WTC11 (cell line): Measurements from ENCODE around the gene EVA1A. TPM values are rescaled to one million over a fixed set of nuclear protein-coding genes. Genes with fewer than 3 reads are reported as not detected.

ENCODE experiments used
- ATAC-seq: fragments of 200-7000 bp; cut with Tn5 transposase; 2 replicates; pipeline ENCODE4 v1.10.0; 2021; ENCODE audit warnings: mild to moderate bottlenecking, moderate library complexity
- CTCF ChIA-PET: fragments of 300-600 bp; sonication (Branson Sonifier 250); formaldehyde crosslinking; loops from one replicate; lab custom pipeline; 2021; ENCODE audit warnings: antibody characterized with exemption; lab: Charles Lee
- POLR2A ChIA-PET: fragments of 350-600 bp; sonication (Branson Sonifier 250); formaldehyde crosslinking; loops from one replicate; lab custom pipeline; 2021; ENCODE audit warnings: antibody characterized with exemption; lab: Charles Lee
- DNase-seq: peaks from one replicate; pipeline ENCODE4 v3.0.0; 2021; ENCODE audit warnings: low spot score
- H3K27ac Mint-ChIP-seq: 2 replicates; pipeline ENCODE4 v1.8.0; 2021; ENCODE audit warnings: mixed read lengths
- H3K27me3 Mint-ChIP-seq: 2 replicates; pipeline ENCODE4 v1.8.0; 2021; ENCODE audit warnings: low read depth, mild to moderate bottlenecking, moderate library complexity, mixed read lengths
- H3K36me3 Mint-ChIP-seq: 2 replicates; pipeline ENCODE4 v1.8.0; 2021; ENCODE audit warnings: mixed read lengths
- H3K4me1 Mint-ChIP-seq: 2 replicates; pipeline ENCODE4 v1.8.0; 2022; ENCODE audit warnings: mixed read lengths
- H3K4me3 Mint-ChIP-seq: 2 replicates; pipeline ENCODE4 v1.8.0; 2021; ENCODE audit warnings: mild to moderate bottlenecking, moderate library complexity, mixed read lengths
- H3K9me3 Mint-ChIP-seq: 2 replicates; pipeline ENCODE4 v1.8.0; 2021; ENCODE audit warnings: mixed read lengths
- AFF4 ChIP-seq: sonication (generic); formaldehyde crosslinking; IDR thresholded peaks from 2 replicates; pipeline ENCODE4 v1.8.1; 2023; ENCODE audit warnings: mild to moderate bottlenecking, missing genetic modification reagents, borderline replicate concordance
- CREM ChIP-seq: sonication (generic); formaldehyde crosslinking; IDR thresholded peaks from 2 replicates; pipeline ENCODE4 v1.8.1; 2022; ENCODE audit warnings: mild to moderate bottlenecking, missing genetic modification reagents, moderate library complexity
- ELF4 ChIP-seq: sonication (generic); formaldehyde crosslinking; IDR thresholded peaks from 2 replicates; pipeline ENCODE4 v1.8.1; 2022; ENCODE audit warnings: low read depth, mild to moderate bottlenecking, moderate library complexity, missing genetic modification reagents
- IRF2 ChIP-seq: sonication (generic); formaldehyde crosslinking; IDR thresholded peaks from 2 replicates; pipeline ENCODE4 v1.8.0; 2022; ENCODE audit warnings: low read depth, missing genetic modification reagents, borderline replicate concordance
- KAT7 ChIP-seq: sonication (generic); formaldehyde crosslinking; IDR thresholded peaks from 2 replicates; pipeline ENCODE4 v1.8.1; 2023; ENCODE audit warnings: missing genetic modification reagents, mild to moderate bottlenecking, borderline replicate concordance
- NFATC4 ChIP-seq: fragments of 250-450 bp; sonication (Bioruptor Pico); IDR thresholded peaks from 2 replicates; pipeline ENCODE4 v1.9.0; 2021; ENCODE audit warnings: mild to moderate bottlenecking
- NR1H2 ChIP-seq: sonication (generic); formaldehyde crosslinking; IDR thresholded peaks from 2 replicates; pipeline ENCODE4 v1.9.0; 2021; ENCODE audit warnings: mild to moderate bottlenecking, moderate library complexity, missing genetic modification reagents
- OVOL2 ChIP-seq: fragments of 250-450 bp; sonication (Bioruptor Pico); IDR thresholded peaks from 2 replicates; pipeline ENCODE4 v1.9.0; 2021; ENCODE audit warnings: mild to moderate bottlenecking, borderline replicate concordance
- RORB ChIP-seq: fragments of 250-450 bp; sonication (Bioruptor Pico); IDR thresholded peaks from 2 replicates; pipeline ENCODE4 v1.9.0; 2021; ENCODE audit warnings: mild to moderate bottlenecking
- SMAD4 ChIP-seq: sonication (generic); formaldehyde crosslinking; IDR thresholded peaks from 2 replicates; pipeline ENCODE4 v1.8.0; 2022; ENCODE audit warnings: mild to moderate bottlenecking, missing genetic modification reagents
- SP1 ChIP-seq: sonication (generic); formaldehyde crosslinking; conservative IDR thresholded peaks from 2 replicates; pipeline ENCODE4 v1.8.1; 2022; ENCODE audit warnings: missing genetic modification reagents
- TEAD4 ChIP-seq: sonication (generic); formaldehyde crosslinking; IDR thresholded peaks from 2 replicates; pipeline ENCODE4 v1.8.0; 2022; ENCODE audit warnings: mild to moderate bottlenecking, missing genetic modification reagents
- TP53 ChIP-seq: sonication (generic); formaldehyde crosslinking; IDR thresholded peaks from 2 replicates; pipeline ENCODE4 v1.8.1; 2023; ENCODE audit warnings: mild to moderate bottlenecking, missing genetic modification reagents
- ZBTB43 ChIP-seq: sonication (generic); formaldehyde crosslinking; IDR thresholded peaks from 2 replicates; pipeline ENCODE4 v1.8.1; 2023; ENCODE audit warnings: mild to moderate bottlenecking, missing genetic modification reagents
- ZNF121 ChIP-seq: sonication (generic); formaldehyde crosslinking; IDR thresholded peaks from 2 replicates; pipeline ENCODE4 v1.8.0; 2023; ENCODE audit warnings: missing genetic modification reagents
- ZNF138 ChIP-seq: sonication (generic); formaldehyde crosslinking; conservative IDR thresholded peaks from 2 replicates; pipeline ENCODE4 v1.8.1; 2022; ENCODE audit warnings: mild to moderate bottlenecking, moderate library complexity, missing genetic modification reagents
- ZNF219 ChIP-seq: sonication (generic); formaldehyde crosslinking; IDR thresholded peaks from 2 replicates; pipeline ENCODE4 v1.8.0; 2023; ENCODE audit warnings: missing genetic modification reagents, mild to moderate bottlenecking, borderline replicate concordance
- ZNF232 ChIP-seq: sonication (generic); formaldehyde crosslinking; IDR thresholded peaks from 2 replicates; pipeline ENCODE4 v1.8.0; 2022; ENCODE audit warnings: mild to moderate bottlenecking, missing genetic modification reagents
- total RNA-seq: library from RNA; stranded (reverse); gene quantifications from 3 replicates; pipeline ENCODE4 v1.2.3, GENCODE V29; 2021
- TF ChIP-seq, protein P1 (sequence below): fragments of 200-600 bp; IDR thresholded peaks from 2 replicates; pipeline ENCODE4 v1.8.0; 2022; ENCODE audit warnings: antibody characterized with exemption
- TF ChIP-seq, protein P2 (sequence below): sonication (generic); formaldehyde crosslinking; IDR thresholded peaks from 2 replicates; pipeline ENCODE4 v1.8.0; 2022; ENCODE audit warnings: mild to moderate bottlenecking, missing genetic modification reagents
- TF ChIP-seq, protein P3 (sequence below): fragments of 250-450 bp; sonication (Bioruptor Pico); IDR thresholded peaks from 2 replicates; pipeline ENCODE4 v1.9.0; 2021; ENCODE audit warnings: moderate library complexity, mild to moderate bottlenecking, inconsistent platforms, borderline replicate concordance
- TF ChIP-seq, protein P4 (sequence below): fragments of 250-450 bp; sonication (Bioruptor Pico); conservative IDR thresholded peaks from 2 replicates; pipeline ENCODE4 v1.9.0; 2021; ENCODE audit warnings: mild to moderate bottlenecking
- TF ChIP-seq, protein P5 (sequence below): sonication (generic); formaldehyde crosslinking; IDR thresholded peaks from 2 replicates; pipeline ENCODE4 v1.8.0; 2022; ENCODE audit warnings: mild to moderate bottlenecking, missing genetic modification reagents

Gene EVA1A
- total RNA-seq, 1 experiment from 2014 or later: 4.1 TPM

DNA sequence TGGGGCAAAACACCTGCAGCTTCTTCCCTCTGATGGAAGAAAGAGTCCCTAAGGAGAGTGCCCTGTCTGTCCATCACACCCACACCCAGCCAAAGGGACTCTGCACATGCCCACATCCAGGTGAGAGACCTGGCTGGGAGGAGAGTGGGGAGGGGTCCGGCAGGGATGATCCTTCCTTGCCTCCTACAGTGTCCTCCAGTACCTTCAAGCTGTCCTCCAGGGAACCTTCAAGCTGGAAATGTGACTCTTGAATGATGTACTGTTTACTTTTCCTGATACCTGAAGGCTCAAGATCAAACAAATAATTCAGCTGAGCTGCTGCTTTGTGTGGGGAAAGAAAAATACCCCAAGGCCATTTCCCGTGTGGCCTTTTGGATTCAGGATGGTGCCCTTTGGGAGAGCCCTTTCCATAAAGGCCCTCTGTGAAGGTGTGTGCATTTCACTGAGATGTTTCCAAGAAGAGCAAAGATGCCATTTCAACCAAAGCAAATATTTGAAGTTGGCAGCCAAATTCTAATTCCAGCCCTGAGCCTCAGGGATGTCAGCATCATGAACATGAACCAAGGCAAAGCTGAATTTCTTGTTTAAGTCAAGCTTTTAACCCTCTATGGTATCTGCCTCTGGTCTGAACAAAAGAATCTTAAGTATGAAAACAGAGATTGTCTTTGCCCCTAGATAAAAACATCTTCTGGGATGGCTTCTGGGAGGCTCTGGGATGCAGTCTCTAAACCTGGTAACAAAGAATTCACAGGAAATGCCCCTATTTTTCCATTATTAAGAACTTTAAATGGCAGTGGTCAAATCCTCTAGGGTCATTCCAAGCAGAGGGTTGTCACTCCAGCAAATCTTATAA is 11.1 kb downstream of the EVA1A start (continued):
- TF ChIP-seq, protein P1, sequence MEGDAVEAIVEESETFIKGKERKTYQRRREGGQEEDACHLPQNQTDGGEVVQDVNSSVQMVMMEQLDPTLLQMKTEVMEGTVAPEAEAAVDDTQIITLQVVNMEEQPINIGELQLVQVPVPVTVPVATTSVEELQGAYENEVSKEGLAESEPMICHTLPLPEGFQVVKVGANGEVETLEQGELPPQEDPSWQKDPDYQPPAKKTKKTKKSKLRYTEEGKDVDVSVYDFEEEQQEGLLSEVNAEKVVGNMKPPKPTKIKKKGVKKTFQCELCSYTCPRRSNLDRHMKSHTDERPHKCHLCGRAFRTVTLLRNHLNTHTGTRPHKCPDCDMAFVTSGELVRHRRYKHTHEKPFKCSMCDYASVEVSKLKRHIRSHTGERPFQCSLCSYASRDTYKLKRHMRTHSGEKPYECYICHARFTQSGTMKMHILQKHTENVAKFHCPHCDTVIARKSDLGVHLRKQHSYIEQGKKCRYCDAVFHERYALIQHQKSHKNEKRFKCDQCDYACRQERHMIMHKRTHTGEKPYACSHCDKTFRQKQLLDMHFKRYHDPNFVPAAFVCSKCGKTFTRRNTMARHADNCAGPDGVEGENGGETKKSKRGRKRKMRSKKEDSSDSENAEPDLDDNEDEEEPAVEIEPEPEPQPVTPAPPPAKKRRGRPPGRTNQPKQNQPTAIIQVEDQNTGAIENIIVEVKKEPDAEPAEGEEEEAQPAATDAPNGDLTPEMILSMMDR: no peak
- TF ChIP-seq RORB (no peak), IRF2 (no peak), KAT7 (CRISPR knock-in tag) (no peak), ZNF219 (CRISPR knock-in tag) (no peak), ZNF138 (CRISPR knock-in tag) (no peak), ZNF121 (CRISPR knock-in tag) (no peak), ZNF232 (CRISPR knock-in tag) (no peak)
- TF ChIP-seq, protein P2, sequence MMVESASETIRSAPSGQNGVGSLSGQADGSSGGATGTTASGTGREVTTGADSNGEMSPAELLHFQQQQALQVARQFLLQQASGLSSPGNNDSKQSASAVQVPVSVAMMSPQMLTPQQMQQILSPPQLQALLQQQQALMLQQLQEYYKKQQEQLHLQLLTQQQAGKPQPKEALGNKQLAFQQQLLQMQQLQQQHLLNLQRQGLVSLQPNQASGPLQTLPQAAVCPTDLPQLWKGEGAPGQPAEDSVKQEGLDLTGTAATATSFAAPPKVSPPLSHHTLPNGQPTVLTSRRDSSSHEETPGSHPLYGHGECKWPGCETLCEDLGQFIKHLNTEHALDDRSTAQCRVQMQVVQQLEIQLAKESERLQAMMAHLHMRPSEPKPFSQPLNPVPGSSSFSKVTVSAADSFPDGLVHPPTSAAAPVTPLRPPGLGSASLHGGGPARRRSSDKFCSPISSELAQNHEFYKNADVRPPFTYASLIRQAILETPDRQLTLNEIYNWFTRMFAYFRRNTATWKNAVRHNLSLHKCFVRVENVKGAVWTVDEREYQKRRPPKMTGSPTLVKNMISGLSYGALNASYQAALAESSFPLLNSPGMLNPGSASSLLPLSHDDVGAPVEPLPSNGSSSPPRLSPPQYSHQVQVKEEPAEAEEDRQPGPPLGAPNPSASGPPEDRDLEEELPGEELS (CRISPR knock-in tag): no peak
- TF ChIP-seq, protein P3, sequence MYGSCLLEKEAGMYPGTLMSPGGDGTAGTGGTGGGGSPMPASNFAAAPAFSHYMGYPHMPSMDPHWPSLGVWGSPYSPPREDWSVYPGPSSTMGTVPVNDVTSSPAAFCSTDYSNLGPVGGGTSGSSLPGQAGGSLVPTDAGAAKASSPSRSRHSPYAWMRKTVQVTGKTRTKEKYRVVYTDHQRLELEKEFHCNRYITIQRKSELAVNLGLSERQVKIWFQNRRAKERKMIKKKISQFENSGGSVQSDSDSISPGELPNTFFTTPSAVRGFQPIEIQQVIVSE (CRISPR knock-in tag): no peak

- ATAC-seq (no peak), DNase-seq (no peak)
- CTCF ChIA-PET: interaction anchor here (1.0 to 1.6 kb wide), 2 partner anchors 61 to 80 kb away, joined by 3 to 6 read pairs; no protein-coding TSS in a partner anchor
Measured at GRCh38 chr2:75548036-75548573, 12.6 kb downstream of the EVA1A start.

More at GRCh38 chr2:75548036-75548573, 12.6 kb downstream of the EVA1A start:
- H3K4me3 Mint-ChIP-seq: no peak overlapping the region
- H3K27me3 Mint-ChIP-seq: no peaks in the 10 kb centered on the region
- no peak overlapping the region for H3K27ac Mint-ChIP-seq
- TF ChIP-seq, protein P4, sequence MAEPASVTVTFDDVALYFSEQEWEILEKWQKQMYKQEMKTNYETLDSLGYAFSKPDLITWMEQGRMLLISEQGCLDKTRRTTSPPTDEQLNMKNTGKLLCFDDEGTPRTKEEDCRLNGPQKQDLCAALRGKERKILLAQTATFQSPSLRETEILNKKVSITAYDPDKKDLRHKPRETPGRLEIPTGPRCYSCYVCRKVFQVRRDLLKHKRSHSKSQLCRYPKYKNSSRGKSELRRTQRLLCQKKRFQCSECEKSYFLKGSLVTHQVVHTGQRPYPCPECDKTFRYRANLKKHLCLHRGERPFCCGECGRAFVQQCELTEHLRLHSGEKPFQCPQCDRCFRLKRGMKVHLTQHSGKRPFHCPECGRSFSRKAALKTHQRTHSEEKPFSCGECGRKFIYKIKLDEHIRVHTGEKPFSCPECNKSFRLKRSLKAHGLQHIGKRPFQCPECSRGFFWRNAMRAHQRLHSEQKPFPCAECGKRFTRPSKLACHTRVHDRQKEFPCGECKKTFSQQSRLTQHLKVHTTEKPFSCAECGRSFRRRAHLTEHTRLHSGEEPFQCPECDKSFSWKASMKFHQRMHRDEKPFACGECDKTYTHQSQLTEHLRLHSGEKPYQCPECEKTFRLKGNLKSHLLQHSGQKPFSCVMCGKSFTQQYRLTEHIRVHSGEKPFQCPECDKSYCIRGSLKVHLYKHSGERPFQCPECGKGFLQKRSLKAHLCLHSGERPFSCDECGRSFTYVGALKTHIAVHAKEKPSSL (CRISPR knock-in tag): no peak
- no peak for TF ChIP-seq NFATC4 (CRISPR knock-in tag)
- TF ChIP-seq CREM (CRISPR knock-in tag): no peak
- TF ChIP-seq OVOL2: no peak
- TF ChIP-seq SMAD4 (CRISPR knock-in tag): no peak
- TF ChIP-seq ELF4 (CRISPR knock-in tag): no peak
- no peak for TF ChIP-seq AFF4 (CRISPR knock-in tag)
- TF ChIP-seq TEAD4 (CRISPR knock-in tag): no peak
- TF ChIP-seq NR1H2 (CRISPR knock-in tag): no peak
- no peak for TF ChIP-seq IRF2
- TF ChIP-seq SP1 (CRISPR knock-in tag): no peak
- no peak for TF ChIP-seq TP53 (CRISPR knock-in tag)
- TF ChIP-seq ZBTB43 (CRISPR knock-in tag): no peak
- TF ChIP-seq, protein P5, sequence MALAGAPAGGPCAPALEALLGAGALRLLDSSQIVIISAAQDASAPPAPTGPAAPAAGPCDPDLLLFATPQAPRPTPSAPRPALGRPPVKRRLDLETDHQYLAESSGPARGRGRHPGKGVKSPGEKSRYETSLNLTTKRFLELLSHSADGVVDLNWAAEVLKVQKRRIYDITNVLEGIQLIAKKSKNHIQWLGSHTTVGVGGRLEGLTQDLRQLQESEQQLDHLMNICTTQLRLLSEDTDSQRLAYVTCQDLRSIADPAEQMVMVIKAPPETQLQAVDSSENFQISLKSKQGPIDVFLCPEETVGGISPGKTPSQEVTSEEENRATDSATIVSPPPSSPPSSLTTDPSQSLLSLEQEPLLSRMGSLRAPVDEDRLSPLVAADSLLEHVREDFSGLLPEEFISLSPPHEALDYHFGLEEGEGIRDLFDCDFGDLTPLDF (CRISPR knock-in tag): no peak
- POLR2A ChIA-PET: no interaction called here
- no peaks in the 10 kb centered on the region for H3K9me3 Mint-ChIP-seq
- peaks cover 21% of the 10 kb centered on the region for H3K4me1 Mint-ChIP-seq
- H3K36me3 Mint-ChIP-seq: no peaks in the 10 kb centered on the region
